AG08395 (cell line): Measurements from ENCODE around the gene METAP1D.
"Not testable (repeated sequence)": the region's sequence is repeated elsewhere in the genome, so short reads cannot be mapped to it uniquely, and the experiment has no call there.

Experiments
- DNase-seq: peaks from one replicate; pipeline ENCODE4 v3.0.0; 2012; ENCODE audit warnings: mixed read lengths, low spot score

The METAP1D gene

DNA sequence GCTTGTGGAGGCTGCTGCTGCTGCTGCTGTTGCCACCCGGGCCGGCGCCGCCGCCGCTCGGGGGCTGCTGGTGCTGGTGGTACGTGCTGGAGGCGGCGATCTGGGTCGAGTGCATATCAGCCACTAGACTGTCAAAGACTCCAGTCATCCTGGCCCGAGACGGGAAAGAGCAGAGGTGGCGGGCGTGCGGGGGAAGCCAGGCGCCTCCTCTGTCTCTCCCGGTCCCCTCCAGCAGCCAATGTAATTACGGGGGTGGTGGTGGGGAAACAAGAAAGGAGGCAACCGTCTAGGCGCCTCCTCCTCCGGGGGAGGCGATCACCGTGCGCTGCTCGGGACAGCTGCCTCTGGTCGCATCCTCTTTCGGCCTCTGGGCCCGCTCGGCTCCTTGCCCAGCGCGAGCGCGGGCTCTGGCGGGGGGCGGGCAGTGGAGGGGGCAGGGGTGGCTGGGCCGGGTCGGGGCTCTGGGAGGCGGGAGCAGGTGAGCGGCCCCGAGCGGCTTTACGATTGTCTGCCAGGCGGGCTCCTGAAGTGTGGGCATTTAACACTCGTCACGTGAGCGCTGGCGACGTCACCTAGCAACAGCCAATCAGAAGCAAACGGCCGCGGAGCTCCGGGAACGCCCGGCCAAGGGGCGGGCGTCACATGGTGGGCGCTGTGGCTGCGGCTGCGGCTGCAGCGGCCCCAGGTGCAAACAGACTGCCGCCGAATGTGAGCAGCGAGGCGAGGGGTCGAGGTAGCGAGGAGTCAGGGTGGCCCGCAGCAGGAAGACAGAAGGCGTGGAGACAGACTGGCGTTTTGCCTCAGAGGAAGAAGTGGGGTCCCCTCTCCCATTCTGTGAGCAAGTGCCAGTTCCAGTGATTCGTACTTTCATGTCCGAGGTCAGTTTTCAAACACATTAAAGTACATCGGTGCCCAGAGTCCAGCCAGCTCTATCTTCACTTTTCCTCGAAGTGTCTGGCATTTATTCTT lies 102.9 kb downstream of the METAP1D start, which contains the start of gene DLX2:
TSS of gene DLX2 (minus strand) at position 510 of the 969 bp plus-strand sequence. CDS start at position 148, 362 bp downstream.
- DNase-seq = peak; percentile 92

DNA sequence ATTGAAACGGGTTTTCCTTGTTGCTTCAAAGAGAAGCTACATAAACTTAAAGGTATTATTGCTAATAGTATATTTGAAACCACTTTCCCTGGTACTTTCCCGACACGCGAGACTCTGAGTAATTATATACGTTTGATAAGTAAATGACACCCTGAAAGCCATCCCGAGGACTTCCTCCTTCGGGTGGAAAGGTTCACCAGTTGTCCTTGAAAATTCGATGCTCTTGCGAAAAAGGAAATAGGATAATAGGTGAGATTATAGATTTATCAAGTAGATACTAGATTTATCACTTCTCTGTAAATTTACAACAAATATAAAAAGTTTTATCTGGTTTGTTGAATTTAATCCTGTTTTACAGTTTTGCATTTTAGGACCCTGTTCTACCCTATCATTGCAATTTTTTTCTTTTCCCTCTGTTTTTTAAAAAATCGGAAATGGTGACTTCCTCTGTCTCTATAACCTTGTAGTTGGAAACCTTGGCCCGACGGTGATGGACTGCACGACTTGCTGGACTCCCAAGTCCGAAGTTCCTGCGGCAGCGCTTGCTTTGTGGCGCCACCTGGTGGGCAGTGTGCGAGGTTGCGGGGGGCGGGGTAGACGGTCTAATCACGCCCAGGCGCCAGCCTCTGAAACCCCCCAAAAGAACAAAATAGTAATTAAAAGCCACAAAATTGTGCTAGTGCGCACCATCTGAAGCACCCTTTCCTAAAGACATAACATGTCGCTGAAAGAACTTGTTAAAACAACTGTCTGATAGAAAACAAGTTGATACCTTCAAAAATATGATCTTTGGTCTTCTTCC lies 103.9 kb downstream of the METAP1D start:
- peak; percentile 86 for DNase-seq

DNA sequence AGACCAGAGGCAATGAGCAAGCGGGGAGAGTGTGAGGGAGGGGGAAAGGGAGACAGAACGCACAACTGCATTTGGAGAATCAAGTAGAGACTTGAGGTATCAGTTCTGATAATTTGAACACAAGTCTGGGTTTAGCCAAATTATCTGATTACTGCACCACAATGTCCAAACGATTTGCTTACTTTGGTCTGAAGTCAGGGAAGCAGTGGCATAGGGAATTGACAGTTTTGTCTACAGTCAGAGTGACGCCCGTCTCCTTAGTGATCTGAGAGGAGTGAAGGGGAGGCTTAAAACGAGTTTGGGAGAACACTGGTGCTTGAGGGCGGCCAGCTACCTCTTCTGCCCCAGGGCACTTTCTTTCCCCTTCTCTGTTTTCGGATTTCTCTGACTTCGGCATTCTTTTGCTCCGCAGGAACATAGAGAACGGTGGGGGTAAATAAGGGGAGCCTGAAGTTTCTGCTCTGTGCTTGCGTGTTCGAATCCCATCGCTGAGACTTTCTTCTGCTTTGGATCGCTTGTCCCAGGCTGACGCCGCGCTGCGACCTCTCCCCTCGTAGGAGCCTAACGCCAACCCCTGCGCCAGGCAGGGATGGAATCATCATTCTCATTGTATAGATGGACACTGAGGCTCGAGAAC lies 105.8 kb downstream of the METAP1D start:
- DNase-seq = no peak

DNA sequence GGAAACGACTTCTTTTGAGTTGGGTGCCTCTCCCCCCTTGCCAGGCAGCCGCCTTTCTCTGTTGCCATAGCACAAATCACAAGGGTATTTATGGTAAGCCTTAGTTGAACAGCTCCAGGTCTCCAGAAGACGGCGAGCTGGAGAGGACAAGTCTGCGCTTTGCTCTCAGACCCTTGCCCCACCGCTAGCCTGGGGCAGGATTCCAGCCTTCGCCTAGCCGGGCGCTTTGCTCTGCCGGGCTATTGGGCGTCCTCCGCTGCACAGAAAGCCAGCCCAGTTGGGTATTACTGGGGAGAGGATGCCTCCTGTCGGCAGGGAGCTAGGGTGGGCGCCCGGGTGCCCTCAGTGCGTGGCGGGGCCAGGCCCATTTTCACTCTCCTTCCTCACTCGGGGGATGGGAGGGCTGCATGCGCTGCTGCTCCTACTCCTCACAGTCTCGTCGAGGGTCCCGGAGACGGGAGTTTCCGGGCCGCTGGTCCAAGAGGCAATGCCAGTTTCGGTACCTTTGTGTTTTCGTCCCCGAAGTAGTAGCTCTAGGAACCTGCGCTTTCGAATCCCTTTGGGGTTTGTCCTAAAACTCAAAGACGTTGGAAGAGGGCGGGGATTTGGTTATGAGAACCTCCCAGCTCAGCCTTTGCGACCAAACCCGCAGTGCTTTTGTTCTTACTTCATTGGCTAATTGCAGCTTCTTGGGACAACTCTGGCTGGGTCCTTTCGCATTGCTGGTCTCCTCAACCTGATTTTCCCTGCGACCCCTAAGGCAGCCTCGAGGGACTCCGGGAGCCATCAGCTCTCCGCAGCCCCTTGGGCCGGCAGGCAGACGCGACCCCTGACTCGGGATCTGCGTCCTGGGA lies 106.6 kb downstream of the METAP1D start:
- peak; percentile 70 for DNase-seq

DNA sequence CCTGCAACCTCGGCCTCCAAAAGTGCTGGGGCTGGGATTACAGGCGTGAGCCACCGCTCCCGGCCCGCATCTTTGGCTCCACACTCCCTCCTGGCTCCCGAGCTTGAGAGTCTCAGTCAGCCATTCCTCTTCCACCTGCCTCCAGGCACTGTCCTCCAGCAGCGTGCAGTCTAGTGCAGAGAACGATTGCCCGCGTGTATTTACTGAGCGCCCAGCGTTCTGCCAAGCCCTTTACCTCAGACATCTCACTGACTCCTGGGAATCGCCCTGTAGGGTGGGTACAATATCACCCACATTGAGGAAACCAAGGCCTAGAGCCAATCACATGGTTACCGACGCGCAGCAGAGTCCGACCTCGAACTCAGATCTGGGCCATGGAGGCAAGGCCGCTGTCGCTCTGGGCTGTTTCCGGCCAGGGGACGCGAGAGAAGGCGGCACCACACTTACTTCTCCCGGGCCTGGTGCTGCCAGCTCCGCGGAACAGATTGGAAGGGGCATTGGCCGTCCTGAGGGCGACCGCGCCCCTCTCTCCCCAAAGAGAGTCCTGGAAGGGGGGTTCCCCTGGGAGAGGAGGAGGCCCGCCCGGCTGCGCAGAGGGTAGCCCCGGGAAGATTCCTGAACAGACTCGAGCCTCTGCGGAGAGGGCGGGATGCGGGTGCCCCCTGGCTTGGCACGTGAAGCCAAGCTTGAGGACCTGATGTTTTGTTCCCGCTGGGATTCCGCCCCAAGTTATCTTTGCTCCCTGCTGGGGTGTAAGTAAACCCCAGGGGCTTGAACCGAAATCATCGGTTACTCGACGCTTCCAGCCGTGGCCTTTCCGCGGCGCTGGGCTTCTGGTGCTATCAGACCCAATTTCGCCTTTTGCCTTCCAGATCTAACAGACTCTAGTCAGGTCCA lies 108.2 kb downstream of the METAP1D start:
- no peak for DNase-seq

DNA sequence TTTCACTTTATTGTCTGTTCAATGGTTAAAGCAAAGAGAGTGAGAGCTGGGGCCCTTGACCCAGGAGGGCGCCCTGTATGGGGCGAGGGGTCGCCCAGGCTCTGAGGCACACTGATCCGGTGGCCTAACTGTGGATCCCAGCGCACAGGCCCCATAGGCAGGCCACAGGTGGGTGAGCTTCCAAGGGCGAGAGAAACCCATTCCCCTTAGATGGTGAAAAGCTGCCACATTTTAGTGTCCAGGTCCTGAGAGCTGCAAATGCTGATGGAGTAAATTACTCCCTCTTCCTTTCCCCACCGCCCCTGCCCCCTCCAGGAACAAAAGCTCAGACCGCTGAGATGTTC lies 108.8 kb downstream of the METAP1D start:
- DNase-seq = no peak

DNA sequence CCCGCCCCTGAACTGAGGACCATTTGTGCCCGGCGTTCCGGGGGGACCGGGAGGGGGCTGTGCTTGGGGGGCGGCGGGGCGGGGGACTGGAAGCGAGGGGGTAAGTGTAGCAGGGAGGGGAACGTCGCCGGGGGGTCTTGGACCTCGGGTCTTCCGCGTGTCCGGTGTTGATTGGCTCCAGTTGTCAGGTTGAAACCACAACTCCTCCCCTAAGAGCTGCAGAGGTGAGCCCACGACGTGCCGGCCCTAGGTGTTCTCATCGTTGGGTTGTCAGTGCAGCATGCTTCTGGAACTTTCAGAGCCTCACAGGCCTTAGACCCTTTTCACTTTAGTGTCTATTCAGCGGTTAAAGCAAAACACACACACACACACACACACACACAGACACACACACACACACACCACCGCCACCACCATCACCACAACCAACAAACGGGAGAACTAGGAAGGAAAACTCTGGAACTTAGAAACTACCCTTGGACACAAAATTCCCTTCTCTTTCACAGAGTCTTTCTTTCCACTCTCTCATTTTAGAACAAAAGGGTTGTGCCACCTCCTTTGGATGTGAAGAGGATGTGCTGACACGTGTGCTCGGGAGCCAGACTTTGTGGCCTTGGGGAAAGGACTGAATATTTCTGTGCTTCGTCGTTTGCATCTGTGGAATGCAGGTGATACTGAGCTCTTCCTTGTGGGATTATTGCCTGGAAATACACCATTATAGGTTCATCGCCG lies 109.7 kb downstream of the METAP1D start:
- DNase-seq = no peak

DNA sequence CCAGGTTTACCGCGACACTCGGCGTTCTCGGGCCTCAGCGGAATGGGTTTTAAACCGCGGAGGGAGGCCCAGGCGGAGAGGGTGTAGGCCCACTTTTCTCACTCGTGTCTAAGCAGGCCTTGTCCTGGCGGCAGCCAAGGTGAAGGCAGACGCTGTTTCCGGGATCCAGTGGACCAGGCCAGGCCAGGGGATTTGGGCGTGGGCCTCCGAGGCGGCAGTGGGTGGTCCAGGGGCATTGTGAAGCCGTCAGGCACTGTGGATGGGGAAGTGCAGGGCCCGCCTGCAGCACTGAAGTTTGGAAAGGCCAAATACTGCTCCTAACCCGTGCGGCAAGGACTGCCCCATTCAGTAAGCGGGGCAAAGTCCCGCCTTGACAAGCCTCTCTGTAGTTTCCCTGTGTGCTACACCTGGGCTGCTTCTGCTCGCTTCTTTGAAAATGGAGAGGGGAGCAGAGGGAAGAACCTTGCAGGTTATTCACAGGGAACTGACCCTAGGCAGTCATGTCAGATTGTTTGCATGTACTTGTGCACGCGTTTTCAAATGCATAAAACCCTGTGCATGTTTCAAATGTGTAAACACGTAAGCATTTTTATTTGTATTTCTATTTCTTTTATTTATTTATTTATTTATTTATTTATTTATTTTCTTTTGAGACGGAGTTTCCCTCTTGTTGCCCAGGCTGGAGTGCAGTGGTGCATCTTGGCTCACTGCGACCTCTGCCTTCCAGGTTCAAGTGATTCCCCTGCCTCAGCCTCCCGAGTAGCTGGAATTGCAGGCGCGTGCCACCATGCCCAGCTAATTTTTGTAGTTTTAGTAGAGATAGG lies 110.4 kb downstream of the METAP1D start:
- no peak for DNase-seq

DNA sequence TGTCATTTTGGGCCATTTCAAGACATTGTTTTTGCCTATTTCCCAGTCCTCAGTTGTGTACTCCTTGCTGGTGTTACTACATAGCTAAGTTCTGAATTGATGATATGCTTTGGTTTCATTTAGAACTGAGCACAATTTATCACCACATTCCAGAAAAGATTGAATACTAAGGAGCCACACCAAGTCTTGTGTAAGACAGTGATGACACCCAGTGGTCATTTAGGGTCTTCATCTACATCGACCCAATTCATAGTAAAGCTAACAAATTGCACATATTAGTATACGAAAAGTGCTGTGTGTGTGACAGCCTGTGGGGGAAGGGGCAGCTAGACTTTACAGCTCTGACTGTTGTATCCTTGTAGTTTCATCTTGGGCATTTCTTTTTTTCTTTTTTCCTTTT lies 113.9 kb downstream of the METAP1D start:
- DNase-seq = peak; percentile 36

DNA sequence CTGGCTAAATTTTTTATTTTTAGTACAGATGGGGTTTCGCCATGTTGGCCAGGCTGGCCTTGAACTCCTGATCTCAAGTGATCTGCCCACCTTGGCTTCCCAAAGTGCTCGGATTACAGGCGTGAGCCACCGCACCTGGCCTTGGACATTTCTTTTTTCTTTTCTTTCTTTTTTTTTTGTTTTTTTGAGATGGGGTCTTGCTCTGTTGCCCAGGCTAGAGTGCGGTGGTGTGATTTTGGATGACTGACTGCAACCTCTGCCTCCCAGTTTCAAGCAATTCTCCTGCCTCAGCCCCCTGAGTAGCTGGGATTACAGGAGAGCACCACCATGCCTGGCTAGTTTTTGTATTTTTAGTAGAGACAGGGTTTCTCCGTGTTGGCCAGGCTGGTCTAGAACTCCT lies 114.4 kb downstream of the METAP1D start:
- not testable (repeated sequence) for DNase-seq

DNA sequence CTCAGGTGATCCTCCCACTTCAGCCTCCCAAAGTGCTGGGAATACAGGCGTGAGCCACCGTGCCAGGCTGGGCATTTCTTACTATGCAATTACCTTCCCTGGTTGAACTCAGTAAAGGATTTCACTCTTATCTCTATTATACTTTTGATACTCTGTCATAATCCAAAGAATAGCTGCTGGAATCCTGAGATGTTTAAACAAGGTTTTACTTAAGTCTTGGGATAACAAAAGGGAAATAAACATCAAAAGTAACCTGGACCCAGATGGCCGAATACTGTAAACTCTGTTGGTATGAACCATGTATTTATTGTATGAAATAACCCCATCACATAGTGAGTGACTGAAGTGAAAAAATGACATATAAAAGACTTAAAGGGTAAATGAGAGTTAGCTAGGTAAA lies 114.8 kb downstream of the METAP1D start:
- no peak for DNase-seq

DNA sequence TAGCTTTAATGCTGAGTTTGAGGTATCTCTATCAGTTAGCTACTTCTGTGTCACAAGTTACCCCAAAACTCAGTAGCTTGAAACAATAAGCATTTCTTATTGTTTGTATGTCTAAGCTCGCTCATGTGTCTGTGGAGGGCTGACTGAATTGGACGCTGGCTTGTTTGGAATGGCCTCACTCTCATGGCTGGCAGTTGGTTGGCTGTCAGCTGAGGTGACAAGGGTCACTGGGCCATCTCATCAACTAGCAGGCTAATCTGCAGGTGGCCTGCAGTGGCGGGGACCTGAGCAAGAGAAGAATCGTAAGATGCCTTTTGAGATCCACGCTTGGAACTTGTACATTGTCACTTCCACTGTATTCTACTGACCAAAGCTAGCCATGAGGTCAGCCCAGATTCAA lies 116.4 kb downstream of the METAP1D start:
- DNase-seq = no peak

DNA sequence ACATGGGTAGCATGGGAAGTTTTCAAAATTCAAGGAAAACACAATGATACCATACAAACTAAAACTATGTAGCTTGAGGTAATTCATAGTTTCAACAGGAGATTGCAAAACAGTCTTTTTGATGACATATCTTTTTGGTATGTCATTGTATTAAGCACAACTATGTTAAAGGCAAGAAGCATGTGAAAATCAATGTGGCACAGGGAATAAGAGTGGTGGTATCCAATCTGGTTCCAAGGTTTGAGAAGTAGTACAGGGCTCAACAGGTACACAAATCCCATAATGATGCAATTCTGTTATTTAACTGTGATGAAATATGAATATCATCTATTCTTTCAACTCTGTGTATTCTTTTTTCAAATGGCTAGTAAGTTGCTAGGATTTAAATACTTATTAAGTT lies 119.3 kb downstream of the METAP1D start:
- DNase-seq = peak; percentile 48

DNA sequence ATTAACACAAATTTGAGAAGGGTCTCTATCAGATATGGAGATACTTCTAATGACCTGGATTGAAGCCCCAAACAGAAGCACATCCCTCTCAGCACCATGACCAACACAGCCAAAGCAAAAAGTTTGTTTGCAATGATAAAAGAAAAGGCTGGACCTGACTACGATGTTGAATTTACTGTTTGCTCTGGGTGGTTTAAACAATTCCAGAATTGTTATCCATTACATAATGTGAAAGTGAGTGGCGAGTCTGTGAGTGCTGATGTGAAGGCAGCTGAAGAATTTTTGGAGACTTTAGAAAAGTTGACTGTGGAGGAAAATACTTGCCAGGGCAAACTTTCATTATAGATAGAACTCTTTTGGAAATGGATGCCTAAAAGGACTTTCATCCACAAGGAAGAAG lies 120.4 kb downstream of the METAP1D start:
- no peak for DNase-seq

DNA sequence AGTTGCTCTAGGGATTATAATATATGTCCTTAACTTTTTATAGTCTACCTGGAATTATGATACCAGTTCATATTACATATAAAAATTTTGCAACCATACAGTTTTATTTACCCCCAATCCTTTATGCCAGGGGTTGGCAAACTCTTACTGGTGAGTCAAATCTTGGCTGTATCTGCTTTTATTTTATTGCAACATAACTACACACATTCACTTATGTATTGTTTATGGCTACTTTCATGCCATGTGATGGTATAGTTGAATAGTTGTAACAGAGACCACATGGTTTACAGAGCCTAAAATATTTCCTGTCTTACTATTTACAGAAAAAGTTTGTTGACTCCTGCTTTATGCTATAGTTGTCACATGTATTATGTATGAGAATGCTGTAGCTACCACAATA lies 128.7 kb downstream of the METAP1D start:
- no peak for DNase-seq

DNA sequence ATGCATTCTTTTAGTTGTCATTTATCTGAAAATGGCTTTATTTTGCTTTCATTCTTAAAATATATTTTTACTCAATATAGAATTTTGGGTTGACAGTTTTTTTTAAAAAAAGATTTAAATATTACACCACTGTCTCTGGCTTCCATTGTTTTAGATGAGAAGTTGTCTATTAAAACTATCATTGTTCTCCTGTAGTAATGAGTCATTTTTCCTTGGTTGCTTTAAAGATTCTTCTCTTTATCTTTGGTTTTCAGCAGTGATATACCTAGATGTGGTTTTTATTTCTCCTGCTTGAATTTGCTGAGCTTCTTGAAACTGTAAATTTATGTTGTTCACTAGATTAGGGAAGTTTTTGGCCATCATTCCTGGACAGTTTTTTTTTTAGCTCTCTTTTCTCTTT lies 129.7 kb downstream of the METAP1D start:
- no peak for DNase-seq
